GM21360 (cell line): ENCODE measurements around the gene GPR35.

ENCODE experiments used
- ATAC-seq: cut with Tn5 transposase; IDR thresholded peaks from one replicate; pipeline ENCODE4 v1.9.1; 2021; ENCODE audit warnings: mild to moderate bottlenecking, moderate library complexity; ENCODE audit not compliant: unreplicated experiment

The GPR35 gene

GRCh38 chr2:240588669-240589068 lies 36.6 kb upstream of the GPR35 start:
- no peak for ATAC-seq

GRCh38 chr2:240589375-240589774 lies 35.9 kb upstream of the GPR35 start:
- no peak for ATAC-seq

- no peak for ATAC-seq
Observed at GRCh38 chr2:240589850-240590525, 35.3 kb upstream of the GPR35 start.

GRCh38 chr2:240590681-240591111 lies 34.6 kb upstream of the GPR35 start:
- no peak for ATAC-seq

- no peak for ATAC-seq
Observed at GRCh38 chr2:240591226-240591625, 34.1 kb upstream of the GPR35 start.

GRCh38 chr2:240591784-240592183 lies 33.5 kb upstream of the GPR35 start:
- no peak for ATAC-seq

- ATAC-seq = no peak
Observed at GRCh38 chr2:240593026-240593702, 32.1 kb upstream of the GPR35 start.

- ATAC-seq = no peak
Observed at GRCh38 chr2:240593703-240594451, 31.4 kb upstream of the GPR35 start.

GRCh38 chr2:240594511-240595380 lies 30.5 kb upstream of the GPR35 start:
- ATAC-seq = no peak

- ATAC-seq = no peak
Observed at GRCh38 chr2:240595381-240596079, 29.8 kb upstream of the GPR35 start.

GRCh38 chr2:240596080-240596460 lies 29.2 kb upstream of the GPR35 start:
- ATAC-seq = no peak

- no peak for ATAC-seq
Observed at GRCh38 chr2:240596491-240596931, 28.8 kb upstream of the GPR35 start.

GRCh38 chr2:240597054-240597418 lies 28.2 kb upstream of the GPR35 start:
- ATAC-seq = no peak

GRCh38 chr2:240597419-240598181 lies 27.7 kb upstream of the GPR35 start:
- ATAC-seq = no peak

- no peak for ATAC-seq
Observed at GRCh38 chr2:240598311-240598911, 26.9 kb upstream of the GPR35 start.

GRCh38 chr2:240599141-240599583 lies 26.1 kb upstream of the GPR35 start:
- ATAC-seq = no peak

GRCh38 chr2:240600451-240600961 lies 24.8 kb upstream of the GPR35 start:
- ATAC-seq = no peak

- no peak for ATAC-seq
Observed at GRCh38 chr2:240601061-240601830, 24.0 kb upstream of the GPR35 start.
